Embryonic facial prominence (tissue), 1 donor: ENCODE data around the gene CST7.

ENCODE experiments used
- DNase-seq: peaks from one replicate; pipeline ENCODE4 v3.0.0-alpha.2; 2016; ENCODE audit errors: extremely low spot score

The CST7 gene

GRCh38 chr20:24950836-24951525 lies 1.9 kb downstream of the CST7 start:
- no peak for DNase-seq

DNA sequence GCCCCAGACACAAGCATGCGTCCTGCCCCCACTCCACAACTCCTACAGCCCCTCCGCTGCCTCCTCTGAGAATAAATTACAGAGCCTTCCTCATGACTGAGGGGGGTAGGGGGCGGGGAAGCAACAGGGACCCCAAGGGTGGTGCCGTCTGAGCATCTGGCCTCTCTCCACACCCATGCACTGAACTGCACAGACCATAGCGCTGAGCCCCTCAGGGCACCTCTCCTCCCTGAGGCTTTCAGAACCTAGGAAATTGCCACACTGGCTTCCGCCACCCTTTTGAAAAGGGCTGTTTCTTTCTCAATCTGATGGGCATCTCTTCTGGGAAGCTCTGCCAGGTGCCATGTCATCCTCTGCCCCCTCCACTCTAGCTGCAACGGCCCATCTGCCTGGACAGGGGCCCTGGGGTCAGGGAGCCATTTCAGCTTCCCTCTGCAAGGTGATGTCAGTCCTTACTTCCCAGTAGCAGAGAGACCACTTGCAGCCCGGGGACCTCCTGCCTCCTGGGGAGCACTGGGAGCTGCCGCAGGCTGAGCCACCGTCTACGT lies 2.5 kb downstream of the CST7 start:
- DNase-seq = no peak

DNA sequence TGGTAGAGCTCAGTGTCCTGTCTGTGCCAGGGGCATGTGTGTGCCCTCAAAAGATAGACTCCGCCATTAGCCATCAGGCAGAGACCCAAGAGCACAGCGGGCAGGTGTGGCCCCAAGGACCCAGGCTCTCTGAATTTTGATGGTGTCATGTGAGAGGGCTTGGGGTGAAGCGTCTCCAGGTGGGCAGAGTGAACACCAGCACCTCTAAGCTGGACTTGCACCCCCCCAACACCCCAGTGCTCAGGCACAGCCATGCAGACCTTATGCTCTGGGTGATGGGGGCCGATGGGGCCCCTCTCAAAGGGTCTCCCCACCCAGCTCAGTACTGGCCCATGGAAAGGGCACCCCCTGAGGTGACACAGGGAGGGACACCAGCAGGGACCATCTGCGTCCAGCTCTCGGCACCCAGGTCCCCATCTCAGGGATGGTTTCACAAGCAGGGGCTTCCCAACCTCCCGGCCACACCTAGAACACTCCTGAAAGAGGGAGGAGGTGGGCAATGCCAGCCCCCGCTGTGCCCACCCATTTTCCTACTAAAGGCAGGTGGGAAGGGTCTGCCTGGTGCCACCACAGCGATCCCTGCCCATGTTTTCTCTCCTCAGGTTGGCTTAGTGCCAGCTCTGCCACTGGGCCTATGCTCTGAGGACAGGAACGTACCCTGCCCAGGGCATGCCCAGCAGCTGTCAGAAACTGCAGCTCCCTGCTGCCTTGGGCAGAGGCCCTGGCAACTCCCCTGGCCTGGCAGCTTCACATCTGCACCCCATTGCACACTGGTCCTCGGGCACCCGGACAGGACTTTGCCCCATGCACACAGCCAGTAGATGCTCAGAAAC lies 3.5 kb downstream of the CST7 start:
- DNase-seq = no peak

GRCh38 chr20:24953209-24953575 lies 4.1 kb downstream of the CST7 start:
- no peak for DNase-seq

DNA sequence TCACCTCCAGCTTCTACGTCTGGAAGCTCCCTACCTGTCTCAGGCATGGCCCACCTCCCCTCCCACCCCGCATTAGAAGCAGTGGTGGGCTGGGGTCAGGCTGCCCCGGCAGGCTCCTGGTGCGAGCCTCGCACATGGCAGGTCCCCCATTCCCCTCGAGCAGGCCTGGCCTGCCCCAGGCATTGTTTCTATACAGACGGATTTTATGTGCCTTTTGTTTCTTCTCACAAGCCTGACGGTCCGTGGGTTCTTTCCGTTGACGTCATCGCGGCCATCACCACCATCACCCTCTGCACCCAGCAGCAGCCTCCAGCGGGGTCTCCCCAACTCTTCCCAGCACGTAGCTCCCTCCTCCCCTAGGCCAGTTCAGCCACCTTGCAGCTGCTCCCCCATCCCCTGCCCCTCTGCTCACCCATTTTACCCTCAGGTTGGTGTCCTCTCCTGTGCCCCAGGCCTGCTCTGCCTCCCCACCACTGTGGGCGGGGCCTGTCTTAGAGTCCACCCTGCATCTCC lies 4.6 kb downstream of the CST7 start:
- DNase-seq = no peak

- DNase-seq = no peak
These were observed 5.1 kb downstream of the CST7 start for GRCh38 chr20:24954151-24954550.

DNA sequence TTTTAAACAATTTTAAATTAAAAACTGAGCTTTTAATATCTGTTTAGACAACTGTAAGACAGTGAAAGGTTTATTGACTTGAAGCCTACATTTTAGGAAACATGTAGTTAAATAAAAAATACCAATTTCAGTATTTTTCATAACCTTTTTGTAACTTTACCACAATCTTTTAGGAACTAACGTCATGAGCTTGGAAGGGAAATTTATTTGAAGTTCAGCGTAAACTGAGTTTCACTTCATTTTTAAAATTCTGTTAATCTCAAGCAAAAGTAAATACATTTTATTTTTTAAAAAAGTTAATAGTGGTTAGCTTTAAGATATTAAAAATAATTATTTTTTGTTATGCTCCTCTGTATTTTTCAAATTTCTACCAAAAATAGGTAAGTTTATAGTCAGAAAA lies 5.5 kb downstream of the CST7 start:
- no peak for DNase-seq

DNA sequence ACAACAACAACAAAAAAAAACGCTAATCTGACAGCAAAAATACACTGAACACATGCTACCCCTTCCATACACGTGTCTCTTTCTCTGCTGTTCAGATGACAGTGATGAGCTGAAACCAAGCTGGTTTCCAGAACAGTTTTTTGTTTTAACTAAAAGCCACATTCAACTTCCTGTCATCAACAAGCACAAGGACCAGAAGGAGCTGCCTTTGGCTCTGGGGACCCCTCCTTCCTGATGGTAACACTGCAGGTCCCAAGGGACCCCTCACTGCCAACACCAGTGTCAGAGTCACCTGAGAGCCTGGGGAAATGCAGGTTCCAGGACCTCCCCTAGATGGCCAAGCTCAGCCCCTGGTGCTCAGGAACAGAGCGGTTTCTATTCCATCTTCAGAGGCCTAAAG lies 6.0 kb downstream of the CST7 start:
- DNase-seq = no peak

DNA sequence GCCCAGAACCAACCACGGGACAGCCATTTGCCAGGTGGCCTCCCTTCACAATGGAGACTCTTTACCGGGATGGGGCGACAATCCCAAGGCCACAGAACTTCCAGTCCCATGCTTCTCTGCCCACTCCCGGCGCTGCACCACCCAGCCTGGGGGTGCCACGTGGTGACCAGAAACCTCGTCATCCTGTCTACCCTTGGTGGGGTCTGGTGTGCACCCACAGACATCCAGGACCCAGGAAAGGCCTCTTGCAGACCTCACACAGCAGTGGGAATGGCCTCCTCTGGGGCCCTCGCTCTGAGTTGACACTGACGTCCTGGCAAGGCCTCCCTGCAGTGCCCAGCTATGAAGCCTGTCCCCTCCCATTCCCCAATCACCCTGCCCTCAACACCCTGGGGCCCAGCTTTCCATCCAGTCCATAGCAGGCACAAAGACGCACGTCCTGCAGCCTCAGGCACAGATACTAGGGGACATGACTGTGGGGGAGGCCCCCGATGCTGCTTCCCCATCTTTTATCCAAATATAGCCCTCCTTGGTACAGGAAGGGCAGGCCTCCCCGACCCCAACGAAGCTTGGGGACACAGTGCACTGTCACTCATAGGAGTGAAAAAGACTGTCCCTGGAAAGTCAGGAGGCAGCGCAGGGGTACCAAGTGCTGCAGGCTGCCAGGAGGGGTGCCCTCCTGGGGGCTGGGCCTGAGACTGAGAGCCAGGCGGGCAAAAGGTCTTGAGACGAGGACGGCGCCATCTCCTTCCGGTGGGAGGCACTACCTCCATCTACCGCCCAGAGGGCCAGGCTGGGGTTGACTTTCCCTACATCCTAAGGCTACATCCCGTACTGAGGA lies 7.2 kb downstream of the CST7 start:
- no peak for DNase-seq

- DNase-seq = no peak
These were observed 8.4 kb downstream of the CST7 start for GRCh38 chr20:24957326-24958016.

- DNase-seq = no peak
These were observed 9.7 kb downstream of the CST7 start for GRCh38 chr20:24958506-24959385.

- DNase-seq = no peak
These were observed 10.7 kb downstream of the CST7 start for GRCh38 chr20:24959591-24960301.

DNA sequence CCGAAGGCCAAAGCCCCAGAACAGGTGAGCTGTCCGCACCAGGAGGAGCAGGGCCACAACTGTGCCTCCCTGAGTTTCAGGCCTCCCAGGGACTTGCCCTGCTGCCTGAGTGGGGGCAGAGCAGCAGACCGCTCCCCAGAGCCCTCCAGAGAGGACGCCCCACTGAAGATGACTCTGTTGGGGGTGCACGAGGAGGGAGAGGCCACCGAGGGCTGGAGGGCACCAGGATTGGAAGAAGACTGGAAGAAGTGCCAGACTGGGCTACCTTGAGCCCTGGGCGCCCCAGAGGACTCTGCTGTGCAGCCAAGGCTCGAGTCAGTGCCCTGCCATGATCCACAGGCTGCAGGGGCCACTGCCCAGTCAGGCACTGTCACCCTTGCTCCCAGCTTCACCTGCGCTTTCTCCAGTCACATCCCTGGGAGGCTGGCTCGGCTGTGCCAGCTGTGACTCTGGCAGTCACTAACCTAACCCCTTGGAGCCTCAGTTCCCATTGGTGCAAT lies 11.3 kb downstream of the CST7 start:
- DNase-seq = no peak

- DNase-seq = no peak
These were observed 11.8 kb downstream of the CST7 start for GRCh38 chr20:24960861-24961260.

DNA sequence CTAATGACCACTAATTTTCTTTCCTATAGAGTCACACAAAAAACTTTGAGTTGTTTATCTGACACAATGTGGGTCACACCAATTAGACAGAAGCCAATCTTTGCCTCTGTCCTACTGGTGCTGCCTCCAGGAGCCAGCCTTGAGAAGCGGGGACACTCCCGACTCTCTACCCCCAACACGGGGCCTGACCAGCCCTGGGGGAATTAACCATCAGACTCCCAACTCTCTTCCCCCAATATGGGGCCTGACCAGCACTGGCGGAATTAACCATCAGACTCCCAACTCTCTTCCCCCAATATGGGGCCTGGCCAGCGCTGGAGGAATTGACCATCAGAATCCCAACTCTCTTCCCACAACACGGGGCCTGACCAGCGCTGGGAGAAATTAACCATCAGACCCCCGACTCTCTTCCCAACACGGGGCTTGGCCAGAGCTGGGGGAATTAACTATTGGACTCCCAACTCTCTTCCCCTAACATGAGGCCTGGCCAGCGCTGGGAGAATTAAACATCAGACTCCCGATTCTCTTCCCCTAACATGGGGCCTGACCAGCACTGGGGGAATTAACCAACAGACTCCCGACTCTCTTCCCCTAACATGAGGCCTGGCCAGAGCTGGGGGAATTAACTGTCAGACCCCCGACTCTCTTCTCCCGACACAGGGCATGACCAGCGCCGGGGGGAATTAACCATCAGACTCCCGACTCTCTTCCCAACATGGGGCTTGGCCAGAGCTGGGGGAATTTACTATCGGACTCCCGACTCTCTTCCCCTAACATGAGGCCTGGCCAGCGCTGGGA lies 12.5 kb downstream of the CST7 start:
- DNase-seq = no peak

DNA sequence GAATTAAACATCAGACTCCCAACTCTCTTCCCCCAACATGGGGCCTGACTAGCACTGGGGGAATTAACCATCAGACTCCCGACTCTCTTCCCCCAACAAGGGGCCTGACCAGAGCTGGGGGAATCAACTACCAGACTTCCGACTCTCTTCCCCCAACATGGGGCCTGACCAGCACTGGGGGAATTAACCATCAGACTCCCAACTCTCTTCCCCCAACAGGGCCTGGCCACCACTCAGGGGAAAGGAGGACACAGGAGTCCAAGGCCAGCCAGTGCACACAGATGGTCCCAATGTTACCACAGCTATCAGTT lies 13.1 kb downstream of the CST7 start:
- no peak for DNase-seq

GRCh38 chr20:24962510-24962909 lies 13.4 kb downstream of the CST7 start:
- DNase-seq = no peak

DNA sequence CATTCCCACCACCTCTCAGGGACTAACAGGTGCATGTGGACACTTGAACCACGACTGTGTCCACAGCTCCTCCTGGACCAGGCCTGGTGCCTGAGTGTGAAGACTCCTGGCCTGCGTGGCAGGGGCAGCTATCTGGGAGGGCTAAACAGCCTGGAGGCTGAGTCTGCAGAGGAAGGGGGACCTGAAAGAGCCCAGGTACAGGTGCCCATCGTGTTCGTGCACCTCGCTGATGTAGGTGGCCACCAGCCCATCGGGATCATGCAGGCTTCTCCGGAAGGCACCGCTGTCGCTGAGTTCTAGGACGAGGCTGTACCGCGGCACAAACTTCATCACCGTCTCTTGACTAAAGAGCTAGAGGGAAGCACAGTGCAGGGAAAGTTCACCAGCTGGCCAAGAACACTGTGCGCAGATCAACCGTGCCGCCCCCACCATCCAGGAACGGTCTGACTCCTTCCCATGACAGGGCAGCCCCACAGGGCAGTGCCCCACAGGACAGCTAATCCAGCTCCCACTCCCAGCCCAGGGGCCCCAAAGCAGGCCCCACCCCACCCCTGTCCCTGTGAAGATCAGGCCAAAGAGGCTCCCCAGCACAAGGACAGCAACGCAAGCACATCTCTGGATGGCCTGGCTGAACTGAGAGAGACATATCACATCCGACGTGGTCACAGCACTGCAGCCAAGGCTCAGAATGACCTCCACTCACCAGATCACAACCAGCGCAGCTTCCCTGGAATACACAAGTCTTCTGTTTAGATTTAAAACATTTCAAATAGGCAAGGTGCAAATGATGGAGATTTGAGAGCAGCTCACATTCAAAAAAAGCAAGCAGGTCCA lies 14.8 kb downstream of the CST7 start:
- DNase-seq = no peak
